Measurements from ENCODE around the gene KLHL22.
"Not testable (repeated sequence)": the region's sequence is repeated elsewhere in the genome, so short reads cannot be mapped to it uniquely, and the experiment has no call there.

Gene KLHL22

DNA sequence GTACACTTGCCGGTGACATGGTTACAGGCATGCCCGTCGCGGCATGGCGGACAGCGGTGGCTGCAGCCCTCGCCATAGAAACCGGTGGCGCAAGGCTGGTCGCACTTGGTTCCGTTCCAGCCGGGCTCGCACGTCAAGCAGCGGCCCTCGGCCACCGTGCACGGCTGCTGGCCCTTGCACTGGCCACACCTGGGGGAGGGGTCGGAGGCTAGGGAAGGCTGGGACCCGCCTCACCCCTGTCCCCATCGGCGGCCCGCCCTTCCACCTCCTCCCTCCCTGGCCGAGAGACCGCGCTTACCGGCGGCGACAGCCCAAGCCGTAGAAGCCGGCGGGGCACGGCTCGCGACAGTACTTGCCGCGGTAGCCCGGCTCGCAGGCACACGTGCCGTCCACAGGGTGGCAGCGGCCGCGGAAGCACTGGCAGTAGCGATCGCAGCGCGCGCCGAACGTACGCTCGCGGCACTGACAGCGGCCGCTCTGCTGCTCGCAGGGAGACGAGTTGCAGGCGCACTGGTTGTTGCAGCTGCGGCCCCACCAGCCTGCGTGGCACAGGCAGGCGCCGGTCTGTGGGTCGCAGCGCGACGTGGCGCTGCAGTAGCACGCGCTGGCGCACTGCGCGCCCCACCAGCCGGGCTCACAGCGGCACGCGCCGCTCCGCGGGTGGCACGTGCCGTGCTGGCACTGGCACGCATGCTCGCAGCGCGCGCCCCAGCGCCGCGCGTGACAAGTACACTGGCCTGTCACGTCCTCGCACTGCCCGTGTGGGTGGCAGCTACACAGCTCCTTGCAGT is 64.7 kb downstream of the KLHL22 start:
- DNase-seq = no peak

DNA sequence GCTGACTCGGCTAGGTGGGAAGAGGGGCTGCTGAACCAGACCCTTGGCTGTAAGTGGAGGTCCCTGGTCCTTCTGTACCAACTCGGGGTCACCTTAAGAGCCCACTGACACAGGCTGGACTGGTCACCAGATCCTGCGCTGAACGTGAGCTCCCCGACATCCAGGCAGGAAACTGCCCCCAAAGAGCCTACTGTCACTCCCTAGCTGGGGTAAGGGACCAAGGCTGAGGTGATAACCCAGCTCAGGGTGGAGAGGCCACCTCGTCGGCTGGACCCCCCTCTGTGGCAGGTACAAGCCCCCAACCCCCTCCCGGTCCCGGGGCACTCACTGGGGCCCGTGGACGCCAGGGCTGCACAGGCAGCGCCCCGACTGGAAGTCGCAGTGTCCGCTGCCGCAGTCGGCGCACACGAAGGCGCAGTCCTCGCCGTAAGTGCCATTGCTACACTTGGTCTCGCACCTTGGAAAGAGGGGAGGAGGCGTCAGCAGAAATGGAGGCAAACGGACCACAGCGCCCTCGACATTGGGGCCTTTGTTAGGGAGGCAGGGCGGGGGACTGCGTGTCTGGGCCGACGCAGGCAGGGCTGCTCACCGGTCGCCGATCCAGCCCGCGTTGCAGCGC is 65.4 kb downstream of the KLHL22 start:
- DNase-seq = no peak

DNA sequence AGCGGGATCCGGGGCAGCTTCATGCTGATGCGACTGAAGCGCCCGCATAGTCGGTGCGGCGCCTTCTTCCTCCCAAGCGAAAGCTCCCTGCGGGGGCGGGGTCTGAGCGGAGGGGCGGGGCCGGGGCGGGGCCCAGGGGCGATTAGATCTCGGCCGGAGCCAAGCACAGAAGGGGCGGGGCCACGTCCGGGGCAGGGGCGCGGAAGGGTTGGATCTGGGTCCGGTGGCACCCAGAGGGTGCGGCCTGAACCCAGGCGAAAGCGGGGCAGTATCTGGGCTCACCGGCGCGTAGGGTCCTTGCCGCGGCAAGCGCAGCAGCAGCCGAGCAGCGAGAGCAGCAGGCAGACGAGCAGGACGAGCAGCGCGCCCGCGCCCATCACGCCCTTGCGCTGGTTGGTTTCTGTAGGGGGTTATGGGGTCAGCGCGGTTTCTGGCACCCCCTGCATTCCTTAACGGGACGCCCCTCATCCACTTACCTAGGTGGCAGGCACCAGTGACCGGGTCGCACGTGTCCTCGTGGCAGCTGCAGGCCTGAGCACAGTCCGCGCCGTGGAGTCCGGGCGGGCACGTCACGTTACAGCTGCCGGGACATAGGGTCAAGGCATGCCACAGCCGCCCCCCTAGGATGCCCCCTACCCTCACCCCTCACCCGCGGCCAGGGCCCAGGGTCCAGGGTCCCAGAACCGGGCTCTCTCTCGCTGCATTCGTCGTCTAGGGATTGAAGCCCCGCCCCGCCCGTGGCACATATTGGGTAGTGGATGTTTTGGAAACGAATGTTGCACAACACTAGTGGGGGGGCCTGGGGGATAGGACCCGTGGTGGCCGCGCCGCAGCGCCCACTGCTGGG is 66.1 kb downstream of the KLHL22 start:
- no peak for DNase-seq

DNA sequence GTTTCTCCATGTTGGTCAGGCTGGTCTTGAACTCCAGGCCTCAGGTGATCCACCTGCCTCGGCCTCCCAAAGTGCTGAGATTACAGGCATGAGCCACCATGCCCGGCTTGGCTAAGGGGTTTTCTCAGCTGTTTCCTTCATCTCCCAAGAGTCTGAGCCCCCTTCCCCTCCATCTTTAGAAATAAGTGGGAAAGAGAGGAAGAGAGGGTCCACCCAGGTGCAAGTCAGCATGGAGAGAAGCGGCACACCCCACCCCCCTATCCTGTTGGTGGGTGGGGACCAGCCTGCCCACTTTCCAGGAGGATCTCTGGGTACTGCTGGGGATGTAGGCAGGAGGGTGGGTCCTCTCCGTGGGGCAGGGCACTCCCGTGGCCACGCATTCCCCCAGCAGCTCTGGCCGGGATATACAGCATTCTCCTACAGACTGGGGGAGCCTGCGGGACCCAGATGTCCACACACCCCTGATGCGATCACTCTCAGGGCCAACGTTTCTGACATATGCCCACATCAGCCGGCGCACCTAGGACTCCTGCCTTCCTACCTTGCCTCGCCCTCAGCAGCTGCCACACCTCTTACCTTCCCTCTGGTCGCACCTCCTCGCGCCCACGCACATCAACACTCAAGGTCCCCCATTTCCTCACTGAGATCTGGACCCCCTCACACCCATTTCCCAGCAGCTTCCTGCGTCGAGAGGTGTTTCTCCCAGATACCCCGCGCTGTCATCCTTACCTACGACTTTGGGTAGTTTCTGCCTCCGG is 66.9 kb downstream of the KLHL22 start:
- no peak for DNase-seq

DNA sequence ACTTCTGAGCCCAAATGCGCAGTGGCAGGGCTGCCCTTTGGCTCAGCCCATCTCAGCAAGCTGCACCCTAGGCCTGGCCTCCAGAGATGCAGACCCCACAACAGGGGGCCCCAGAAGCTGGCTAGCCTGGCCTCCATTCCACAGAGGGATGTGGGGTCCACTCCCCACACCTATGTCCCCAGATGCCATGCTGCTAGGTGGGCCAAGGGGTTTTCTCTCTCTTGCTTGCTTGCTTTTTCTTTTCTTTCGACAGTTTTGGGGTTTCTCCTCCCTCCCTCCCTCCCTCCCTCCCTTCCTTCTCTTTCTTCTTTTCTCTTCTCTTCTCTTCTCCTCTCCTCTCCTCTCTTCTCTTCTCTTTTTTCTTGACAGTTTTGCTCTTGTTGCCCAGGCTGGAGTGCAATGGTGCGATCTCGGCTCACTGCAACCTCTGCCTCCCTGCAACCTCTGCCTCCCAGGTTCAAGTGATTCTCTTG is 67.6 kb downstream of the KLHL22 start:
- no peak for DNase-seq

DNA sequence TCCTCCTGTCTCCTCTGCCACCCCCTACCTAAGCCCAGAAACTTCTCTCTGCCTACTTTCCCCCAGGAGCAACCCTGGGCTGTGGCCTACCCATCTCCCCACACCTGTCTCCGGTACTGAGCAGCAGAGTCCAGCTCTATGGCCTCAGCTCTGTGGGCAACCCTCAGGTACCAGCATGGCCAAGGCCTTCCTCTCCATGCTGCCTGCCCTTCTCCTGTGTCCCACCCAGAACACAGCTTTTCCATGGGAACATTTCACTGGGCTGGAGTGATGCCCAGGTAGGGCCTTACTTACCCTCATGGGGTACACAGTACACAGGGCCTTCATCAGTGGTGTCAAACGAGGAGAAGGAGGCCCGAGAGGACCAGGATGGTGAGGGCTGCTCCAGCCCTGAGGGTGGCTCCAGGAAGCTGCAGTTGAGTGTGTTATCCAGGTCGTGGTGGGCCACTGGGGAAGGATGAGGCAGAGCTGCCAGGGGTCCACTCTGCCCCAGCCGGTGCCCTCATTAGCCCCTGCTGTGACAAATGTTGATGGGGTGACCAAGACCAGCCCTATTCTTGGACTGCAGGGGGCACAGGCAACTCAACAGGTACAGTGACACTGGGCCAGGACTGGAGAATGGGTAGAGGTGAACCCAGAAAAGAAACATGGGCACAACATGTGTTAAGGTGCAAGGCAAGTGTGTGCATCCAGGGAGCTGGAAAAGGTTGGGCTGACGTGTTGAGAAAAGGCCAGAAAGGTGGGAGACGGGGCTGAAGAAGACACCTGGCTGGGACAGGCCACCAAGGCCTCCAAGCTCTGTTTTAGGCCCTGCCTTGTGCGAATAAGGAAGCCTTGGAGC is 68.3 kb downstream of the KLHL22 start:
- no peak for DNase-seq

DNA sequence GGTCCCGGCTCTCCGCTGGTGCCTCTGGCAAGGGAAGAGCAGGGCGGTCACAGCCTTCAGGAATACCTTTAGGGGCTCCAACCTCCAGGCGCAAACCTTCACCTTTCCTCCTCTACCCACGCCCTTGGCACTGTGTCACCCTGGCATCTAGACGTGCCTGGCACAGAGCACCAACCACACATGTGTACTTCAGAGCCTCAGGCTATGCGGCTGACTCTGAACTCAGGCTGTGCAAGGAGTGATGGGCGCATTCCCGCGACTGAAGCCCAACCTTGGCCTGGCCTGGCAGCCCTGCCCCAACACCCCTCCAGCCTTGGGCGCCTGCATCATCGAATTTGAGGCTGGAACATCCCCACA is 69.4 kb downstream of the KLHL22 start:
- DNase-seq = no peak

DNA sequence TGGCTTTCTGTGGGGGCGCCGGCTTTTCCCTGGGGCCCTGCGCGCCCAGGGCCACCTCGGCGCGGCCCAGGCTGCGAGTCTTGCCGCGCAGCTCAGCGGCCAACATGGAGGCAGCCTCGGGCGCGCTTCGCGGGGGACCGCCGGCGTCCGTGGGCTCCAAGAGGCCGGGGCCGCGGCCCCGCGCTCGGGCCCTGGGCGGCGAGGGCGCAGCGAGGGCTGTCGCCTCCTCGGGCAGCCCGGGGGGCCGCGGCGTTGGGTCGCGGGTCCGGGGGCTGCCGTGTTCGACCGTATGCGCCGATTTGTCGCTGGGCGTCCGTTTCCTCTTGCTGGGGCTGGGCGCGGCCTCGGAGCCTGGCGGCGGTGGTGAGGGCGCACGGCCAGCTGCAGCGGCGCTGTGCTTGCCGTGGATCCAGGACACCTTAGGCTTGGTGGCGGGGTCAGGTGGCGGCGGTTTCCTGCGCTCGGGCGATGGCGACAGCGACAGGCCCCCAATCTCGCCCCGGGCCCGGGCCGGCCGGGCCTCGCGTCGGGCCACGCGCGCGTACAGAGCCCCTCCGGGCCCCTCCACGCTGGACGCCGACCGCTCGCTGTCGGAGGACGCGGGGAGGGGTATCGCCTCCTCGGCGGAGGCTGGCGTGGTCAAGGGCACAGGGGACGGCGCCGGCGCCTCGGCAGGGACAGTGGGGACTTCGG is 69.9 kb downstream of the KLHL22 start:
- no peak for DNase-seq

DNA sequence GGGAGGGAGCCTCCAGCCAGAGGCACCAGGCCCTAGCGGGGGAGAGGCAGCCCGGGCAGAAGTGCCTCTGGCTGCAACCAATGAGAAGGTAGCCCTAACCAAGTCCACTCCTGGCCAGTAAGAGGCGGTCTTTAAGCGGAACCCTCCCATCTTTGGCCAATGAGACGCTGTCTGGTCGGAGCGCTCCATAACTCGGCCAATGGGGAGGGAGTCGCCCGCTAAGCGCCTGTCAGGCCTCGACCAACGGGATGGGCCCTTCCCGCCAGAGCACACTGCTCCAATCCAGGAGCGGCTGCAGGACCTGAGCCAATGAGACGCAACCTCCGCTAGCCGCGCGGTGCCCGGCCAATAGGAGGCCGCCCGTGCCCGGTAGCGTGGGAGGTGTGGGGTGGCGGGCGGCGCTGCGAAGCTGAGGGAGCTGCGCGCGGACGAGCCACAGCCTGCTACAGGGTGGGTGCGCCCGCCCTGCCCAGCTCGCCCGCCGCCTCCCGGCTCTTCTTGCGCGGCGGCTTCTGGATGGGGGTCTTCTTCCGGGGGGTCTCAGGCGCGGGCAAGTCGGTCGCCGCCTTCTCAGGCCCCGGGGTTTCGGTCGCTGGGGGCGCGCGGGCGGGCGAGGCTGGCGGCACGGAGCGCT is 70.5 kb downstream of the KLHL22 start:
- DNase-seq = no peak

DNA sequence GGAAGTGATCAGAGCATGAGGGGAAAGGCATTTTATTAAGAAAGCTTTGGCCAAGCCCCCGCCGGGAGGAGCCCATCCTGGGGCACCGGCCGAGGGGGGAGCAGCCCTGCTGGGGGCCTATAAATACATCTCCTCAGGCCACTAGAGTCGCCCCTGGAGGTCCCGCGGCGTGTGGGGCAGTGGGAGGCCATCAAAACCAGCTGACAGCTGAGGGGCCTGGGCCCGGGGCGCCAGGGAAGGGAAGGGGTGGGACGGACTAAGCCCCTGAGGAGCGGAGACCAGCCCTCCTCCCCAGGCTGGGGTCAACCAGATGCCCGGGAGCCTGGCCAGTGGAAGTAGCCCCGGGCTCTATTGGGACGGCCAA is 71.0 kb downstream of the KLHL22 start:
- no peak for DNase-seq

DNA sequence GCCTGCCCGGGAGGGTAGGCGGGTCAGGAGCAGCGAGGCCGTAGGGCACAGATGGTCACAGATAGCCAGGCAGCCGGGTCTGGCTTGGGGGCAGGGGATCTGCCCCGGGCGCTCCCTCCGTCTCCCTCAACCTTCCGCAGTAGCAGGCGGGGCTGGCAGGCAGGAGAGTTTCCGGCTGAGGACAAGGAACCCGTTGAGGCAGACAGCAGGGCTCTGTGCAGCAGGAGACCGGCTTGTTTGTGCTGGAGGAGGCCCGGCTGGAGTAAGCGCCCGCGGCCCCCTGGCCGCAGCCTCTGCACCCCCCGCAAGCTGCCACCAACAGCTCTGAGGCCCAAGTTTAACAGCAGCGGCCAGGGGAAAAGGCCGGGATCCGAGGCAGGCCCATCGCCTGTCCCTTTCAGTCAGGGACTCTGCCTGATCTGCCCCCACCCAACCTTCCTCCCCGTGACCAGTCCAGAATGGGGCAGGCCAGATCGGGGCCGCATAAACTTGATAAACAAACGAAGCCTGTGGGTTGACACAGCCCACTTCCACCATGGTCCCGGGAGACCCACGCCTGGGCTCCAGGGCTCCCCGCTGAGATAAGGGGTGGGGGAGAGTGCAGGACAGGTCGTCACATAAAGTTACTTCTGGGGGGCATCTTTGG is 71.6 kb downstream of the KLHL22 start:
- no peak for DNase-seq

DNA sequence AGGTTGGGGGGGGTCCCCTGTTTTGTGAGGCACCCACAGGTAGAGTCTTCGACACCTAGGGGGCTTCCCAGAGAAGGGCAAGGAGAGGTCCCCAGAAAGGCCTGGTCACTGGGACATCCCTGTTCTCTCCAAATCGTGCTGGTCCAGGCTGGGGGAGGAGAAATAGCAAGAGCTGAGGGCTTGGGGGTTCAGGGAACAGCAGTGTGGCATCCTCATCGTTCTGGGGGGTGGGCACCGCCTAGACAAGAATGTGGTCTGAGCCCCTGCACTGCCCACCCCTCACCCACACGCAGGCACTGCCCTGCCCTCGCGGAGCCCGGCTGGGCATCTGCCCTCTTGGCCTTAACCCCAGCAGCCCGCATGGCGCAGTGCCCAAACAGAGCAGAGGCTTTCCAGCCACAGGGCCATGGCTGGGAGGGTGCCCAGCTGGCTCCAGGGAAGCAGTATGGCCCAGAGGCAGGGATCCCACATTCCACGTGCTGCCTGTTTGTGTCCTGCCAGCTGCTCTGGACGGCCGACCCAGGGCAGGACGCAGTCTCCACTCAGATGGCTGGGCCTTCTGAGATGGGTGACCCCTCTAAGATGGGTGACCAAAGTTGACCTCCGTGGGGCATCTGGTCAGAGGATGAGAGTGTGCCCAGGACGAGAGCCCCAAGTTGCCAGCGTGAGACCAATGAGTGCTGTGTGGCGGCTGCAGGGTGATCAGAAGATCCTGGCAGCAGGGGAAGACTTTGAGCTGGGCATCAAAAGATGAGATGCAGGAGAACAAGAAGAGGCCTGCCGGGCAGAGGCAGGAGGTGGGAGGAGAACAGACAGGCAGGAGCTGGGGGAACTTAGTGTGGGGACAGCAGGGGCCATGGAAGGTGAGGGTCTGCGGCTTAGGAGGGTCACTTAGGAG is 72.3 kb downstream of the KLHL22 start:
- DNase-seq = no peak

DNA sequence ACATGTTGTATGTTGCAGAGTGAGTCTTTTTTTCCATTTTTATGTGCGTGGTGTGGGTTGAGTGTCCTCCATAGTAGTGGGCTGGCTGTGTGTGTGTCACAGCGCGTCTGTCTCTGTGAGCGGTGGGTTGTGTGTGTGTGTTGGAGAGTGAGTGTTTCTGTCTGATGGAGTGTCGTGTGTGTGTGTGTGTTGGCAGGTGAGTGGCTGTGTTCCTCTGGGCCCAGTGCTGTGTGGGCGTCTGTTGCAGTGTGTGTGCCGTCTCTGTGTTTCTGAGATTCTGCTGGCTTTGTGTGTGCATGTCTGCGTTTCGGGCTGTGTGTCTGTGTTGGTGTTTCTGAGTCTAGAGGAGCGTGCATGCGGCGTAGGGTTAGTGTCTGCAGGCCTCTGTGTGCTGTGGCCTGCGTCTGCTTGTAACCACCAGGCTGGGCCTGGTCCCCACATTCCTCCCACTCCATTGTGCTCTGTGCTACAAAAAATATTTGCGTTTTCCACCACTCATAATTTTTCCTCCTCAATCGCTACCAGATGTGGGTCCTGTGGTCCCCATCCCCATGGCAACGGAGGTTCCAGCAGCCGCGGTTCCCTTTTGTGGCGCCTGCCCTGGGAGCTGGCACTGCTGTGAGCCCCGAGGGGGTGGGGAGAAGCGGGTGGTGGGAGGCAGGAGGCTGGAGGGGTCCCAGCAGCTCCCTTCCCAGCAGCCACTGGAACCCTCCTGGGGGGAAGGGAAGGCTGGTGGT is 73.2 kb downstream of the KLHL22 start:
- no peak for DNase-seq

DNA sequence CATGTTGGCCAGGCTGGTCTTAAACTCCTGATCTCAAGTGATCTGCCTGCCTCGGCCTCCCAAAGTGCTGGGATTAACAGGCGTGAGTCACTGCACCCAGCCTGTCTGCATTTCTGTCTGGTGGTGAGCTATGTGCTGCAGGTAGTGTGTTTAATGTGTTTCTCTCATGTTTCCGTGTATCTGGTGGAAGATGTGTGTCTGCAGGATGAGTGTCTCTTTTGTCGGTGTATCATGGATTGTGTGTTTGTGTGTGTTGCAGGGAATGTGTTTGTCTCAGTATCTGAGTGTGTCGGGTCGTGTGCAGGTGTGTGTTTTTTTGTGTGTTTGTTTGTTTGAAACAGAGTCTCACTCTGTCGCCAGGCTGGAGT is 74.1 kb downstream of the KLHL22 start:
- DNase-seq = no peak

DNA sequence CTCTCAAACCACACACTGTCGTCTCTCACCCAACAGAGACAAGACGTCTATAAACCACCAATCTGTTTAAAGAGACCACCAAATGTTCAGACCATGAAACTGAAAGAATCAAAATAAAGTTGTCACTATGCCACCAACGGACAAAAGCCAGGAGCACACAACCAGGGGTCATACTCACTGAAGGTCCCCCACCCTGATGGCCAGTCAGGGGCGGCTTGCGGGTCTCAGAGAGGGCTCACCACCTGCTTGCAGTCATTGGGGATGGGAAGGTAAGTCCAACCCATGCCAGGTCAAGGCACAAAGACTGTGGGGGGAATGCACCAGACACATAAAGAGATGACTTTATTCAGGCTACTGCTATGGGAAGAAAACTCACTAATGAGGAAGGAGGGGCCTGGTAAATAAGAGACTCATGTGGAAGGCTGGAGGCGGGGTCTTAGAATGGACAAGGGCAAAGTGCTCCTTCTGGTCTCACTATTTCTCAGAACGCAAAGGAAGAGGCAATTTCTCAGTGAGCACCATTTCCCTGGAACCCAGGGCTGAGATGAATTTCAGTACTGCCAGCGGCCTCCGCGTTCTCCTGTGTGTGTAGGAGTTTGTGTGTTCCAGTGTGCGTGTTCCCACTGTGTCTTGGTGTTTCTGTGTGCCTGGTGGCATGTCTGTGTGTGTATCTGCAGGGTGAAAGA is 75.3 kb downstream of the KLHL22 start:
- no peak for DNase-seq

DNA sequence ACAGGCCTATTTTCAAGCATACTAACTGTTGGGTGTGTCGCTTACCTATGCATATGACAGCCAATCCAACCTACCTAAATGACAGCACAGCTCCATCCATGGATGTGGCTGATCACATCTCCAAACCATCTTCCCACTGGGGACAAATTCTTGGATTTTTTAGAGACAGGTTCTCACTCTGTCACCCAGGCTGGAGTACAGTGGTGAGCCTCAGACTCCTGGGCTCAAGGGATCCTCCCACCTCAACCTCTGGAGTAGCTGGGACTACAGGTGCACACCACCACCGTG is 76.0 kb downstream of the KLHL22 start:
- DNase-seq = no peak

DNA sequence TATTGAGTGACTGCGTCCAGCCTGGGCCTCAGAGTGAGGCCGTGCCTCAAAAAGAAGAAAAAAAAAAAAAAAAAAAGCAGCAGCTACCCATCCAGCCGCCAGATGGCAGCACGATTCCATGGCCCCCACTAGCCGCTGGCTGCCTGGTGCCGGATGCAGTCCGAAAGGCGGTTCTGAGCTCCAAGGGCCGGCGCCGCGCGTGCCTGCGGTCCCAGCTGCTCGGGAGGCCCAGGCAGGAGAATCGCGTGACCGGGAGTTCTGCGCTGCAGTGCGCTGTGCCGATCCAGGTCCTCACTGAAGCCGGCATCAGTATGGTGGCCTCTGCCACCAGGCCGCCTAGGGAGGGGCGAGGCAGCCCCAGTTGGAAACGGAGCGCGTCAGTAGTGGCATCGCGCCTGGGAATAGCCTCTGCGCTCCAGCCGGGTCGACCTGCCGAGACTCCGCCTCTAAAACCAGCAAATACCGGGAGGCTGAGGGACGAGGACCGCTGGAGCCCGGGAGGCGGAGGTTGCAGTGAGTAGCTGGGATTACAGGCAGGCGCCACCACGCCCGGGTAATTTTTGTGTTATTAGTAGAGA is 77.3 kb downstream of the KLHL22 start:
- DNase-seq = peak; percentile 72

DNA sequence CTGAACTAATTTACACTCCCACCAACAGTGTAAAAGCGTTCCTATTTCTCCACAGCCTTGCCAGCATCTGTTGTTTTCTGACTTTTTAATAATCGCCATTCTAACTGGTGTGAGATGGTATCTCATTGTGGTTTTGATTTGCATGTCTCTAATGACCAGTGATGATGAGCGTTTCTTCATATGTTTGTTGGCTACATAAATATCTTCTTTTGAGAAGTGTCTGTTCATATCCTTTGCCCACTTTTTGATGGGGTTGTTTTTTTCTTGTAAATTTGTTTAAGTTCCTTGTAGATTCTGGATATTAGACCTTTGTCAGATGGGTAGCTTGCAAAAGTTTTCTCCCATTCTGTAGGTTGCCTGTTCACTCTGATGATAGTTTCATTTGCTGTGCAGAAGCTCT is 79.9 kb downstream of the KLHL22 start:
- DNase-seq = not testable (repeated sequence)
